NCI-H146 treated with DMSO at 0.1 percent for 48 hours (cell line): ENCODE results near the gene TAS2R19.
"Not testable (repeated sequence)": the region's sequence is repeated elsewhere in the genome, so short reads cannot be mapped to it uniquely, and the experiment has no call there.

ENCODE experiments used
- DNase-seq: peaks from one replicate; lab custom pipeline; 2025; ENCODE audit not compliant: unreplicated experiment; lab: John Stamatoyannopoulos, UW

TAS2R19 gene, protein sequence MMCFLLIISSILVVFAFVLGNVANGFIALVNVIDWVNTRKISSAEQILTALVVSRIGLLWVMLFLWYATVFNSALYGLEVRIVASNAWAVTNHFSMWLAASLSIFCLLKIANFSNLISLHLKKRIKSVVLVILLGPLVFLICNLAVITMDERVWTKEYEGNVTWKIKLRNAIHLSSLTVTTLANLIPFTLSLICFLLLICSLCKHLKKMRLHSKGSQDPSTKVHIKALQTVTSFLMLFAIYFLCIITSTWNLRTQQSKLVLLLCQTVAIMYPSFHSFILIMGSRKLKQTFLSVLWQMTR

DNA sequence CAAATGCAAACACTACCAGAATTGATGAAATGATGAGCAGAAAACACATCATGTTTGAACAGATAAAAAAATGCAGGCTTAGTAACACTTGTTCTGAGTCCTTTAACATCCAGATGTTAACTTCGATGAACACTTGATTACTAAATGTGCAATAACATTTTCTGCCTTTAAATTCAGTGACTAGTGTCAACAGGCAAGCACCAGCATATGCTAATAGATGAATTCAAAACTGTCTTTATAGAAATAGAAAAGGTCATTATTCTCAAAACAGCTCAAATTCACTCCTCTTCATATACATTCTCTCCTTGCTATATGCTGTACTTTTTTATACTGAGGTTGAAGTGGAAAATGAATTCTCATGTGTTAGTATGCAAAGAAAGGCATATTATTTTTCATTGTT lies at the start of gene TAS2R19:
TSS of gene TAS2R19 (minus strand) at position 101 of the 400 bp plus-strand sequence. CDS start at position 52, 49 bp downstream.
- DNase-seq, result no peak

DNA sequence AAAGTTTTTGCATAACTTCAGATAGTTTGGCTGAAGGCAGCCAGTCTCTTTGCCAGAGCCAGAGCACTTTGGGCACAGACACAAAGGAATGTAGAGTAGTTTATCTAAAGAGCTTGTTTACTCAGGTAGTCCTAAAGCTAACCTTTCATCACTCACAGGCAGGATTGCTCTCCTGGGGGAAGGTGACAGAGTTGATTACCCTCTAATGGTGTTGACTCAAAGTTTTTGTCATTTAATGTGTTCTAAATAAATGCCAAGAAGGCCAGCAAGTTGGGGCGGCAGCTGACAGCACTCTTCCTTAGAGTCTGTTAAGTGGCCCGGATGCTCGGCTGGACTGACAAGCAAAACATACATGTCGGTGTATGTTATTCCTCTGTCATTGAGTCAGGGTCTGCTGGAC lies 49.0 kb upstream of the TAS2R19 start:
- DNase-seq, result no peak

DNA sequence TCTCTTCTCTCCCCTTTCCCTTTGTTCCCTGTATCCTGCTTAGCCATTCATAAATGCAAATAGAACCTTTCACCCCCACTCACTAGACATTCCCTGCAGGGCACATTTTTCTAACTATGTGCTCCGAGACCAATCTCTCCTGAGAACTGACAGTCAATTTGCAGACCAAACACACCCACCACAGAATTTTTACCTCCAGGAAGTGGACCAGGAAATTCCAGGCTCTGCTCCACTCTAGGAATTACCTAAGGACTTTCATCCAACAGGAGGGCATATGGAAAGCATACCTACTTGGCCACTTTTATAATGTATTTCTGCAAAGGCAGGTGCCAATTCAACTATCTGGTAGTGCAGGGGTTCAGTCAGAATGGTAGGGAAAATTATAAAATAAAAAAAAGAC lies 48.6 kb upstream of the TAS2R19 start:
- no peak for DNase-seq

DNA sequence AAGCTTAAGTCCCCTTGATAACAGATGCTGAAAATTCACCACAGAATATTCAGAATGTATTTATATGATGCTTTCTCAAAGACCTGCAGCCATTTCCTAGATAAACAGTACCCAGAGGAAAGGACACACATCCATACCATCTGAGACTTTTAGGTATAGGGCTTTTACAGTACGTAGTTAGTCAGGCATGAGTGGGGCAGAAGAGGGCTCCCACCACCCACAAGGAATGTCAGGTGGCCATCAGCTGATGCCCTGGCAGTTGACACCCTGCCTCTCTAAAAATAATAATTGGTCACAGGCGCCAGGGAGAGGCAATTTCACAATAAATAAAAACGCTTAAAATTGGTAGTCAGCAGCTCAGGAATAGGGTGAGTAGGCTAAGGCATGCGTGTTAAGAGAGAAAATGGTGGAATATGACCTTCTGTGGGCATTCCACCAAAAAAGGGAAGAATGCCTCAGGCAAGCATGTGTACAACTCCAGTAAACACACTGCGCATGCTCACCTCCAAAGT lies 47.5 kb upstream of the TAS2R19 start:
- no peak for DNase-seq

DNA sequence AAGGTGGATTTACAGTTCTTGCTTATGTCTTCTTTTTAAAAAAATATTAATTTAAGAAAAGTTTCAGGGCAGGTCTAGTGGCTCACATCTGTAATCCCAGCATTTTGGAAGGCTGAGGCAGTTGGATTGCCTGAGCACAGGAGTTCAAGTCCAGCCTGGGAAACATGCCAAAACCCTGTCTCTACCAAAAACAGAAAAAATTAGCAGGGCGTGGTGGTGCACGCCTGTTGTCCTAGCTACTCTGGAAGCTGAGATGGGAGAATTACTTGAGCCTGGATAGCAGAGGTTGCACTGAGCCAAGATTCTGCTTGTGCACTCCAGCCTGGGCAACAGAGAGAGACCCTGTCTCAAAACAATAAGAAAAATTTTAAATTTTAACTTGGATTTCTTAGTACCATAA lies 45.1 kb upstream of the TAS2R19 start:
- DNase-seq, result no peak

- DNase-seq, result not testable (repeated sequence)
Measured at GRCh38 chr12:11062194-11062593, 39.8 kb upstream of the TAS2R19 start, which contains the start of gene TAS2R46. TSS of gene TAS2R46 (minus strand) at chr12:11062294. CDS start at chr12:11062294, 0 bp downstream.

GRCh38 chr12:11059784-11060183 lies 37.4 kb upstream of the TAS2R19 start:
- DNase-seq, result no peak

- no peak for DNase-seq
Measured at GRCh38 chr12:11059041-11059440, 36.6 kb upstream of the TAS2R19 start.

- no peak for DNase-seq
Measured at GRCh38 chr12:11055306-11055705, 32.9 kb upstream of the TAS2R19 start.

DNA sequence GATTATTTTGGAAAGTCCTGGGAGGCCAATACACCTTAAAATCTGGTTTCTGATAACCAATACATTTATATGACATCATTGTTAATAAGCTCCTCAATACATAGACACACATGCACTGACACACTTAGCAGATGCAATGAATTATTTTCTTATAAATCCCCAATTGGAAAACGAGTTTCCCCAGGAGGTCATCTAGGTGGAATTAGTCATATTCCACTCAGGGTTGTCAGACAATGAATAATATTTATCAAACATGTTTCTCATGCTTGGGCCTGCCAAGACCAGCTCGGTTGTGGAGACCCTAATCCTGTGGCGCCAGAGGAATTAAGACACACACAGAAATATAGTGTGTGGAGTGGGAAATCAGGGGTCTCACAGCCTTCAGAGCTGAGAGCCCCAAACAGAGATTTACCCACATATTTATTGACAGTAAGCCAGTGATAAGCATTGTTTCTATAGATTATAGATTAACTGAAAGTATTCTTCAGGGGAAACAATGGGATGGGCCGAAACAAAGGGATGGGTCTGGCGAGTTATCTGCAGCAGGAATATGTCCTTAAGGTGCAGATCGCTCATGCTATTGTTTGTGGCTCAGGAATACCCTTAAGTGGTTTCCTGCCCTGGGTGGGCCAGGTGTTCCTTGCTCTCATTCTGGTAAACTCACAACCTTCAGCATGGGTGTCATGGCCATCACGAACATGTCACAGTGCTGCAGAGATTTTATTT lies 27.5 kb upstream of the TAS2R19 start:
- not testable (repeated sequence) for DNase-seq

DNA sequence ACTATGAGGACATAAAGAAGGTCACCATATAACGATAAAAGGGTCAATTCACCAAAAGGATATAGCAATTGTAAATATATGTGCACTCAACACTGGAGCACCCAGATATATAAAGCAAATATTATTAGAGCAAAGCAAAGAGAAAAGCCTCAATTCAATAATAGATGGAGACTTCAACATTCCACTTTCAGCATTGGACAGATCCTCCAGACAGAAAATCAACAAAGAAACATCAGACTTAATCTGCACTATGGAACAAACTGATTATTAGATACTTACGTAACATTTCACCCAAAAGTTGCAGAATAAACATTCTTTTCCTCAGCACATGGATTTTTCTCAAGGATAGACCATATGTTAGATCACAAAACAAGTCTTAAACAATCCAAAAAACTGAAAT lies 18.9 kb upstream of the TAS2R19 start:
- DNase-seq, result not testable (repeated sequence)

DNA sequence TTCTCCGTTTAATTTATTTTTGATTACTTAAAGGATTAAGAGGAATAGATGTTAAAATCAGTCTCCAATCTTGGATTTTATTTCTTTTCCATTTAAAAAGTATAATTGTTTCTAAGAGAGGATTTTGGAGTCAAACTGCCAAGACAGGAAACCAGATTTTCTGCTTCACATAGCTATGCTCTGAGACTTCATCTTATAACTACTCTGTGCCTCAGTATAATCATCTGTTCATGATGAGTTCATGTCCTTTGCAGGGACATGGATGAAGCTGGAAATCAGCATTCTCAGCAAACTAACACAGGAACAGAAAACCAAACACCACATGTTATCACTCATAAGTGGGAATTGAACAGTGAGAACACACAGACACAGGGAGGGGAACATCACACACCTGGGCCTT lies 17.7 kb upstream of the TAS2R19 start:
- no peak for DNase-seq

DNA sequence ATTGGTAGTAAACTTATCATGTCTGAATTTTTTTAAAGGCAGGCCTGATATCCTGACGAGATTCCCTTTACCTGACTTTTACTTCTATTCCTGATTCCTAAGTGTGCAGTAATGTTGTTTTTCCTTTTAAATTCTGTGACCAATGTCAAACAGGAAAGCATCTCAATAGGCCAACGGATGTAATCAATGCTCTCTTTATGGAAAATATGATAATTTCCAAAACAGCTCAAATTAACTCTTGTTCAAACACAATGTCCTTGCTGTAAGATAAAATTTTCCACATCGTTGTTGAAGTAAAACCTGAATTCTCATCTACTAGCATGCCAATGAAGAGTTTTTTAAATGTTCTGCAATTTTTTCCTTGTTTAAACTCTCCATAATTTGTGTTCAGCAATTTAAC lies 16.8 kb upstream of the TAS2R19 start:
- no peak for DNase-seq

- DNase-seq, result not testable (repeated sequence)
Measured at GRCh38 chr12:11033959-11034358, 11.5 kb upstream of the TAS2R19 start.

- no peak for DNase-seq
Measured at GRCh38 chr12:11031307-11031706, 8.9 kb upstream of the TAS2R19 start, which contains the start of gene TAS2R31. TSS of gene TAS2R31 (minus strand) at chr12:11031407. CDS start at chr12:11031335, 72 bp downstream.

DNA sequence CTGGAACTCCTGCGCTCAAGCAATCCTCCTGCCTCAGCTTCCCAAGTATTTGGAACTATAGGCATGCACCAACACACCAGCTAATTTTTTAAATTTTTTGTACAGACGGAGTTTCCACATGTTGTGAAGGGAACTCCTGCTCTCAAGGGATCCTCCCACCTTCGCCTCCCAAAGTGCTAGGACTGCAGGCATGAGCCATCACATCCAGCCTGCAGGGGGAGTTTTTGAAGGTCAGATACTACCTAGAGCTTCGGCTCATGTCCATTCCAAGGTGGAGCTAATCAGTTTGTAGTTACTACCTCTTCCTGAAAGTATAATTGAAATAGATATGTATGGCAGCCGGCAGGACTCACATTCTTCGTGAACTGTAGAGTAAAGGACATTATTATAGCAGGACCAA lies 3.7 kb upstream of the TAS2R19 start:
- no peak for DNase-seq

- no peak for DNase-seq
Measured at GRCh38 chr12:11023387-11023786, 967 bp upstream of the TAS2R19 start.

GRCh38 chr12:11016937-11017336 lies 5.5 kb downstream of the TAS2R19 start:
- no peak for DNase-seq

DNA sequence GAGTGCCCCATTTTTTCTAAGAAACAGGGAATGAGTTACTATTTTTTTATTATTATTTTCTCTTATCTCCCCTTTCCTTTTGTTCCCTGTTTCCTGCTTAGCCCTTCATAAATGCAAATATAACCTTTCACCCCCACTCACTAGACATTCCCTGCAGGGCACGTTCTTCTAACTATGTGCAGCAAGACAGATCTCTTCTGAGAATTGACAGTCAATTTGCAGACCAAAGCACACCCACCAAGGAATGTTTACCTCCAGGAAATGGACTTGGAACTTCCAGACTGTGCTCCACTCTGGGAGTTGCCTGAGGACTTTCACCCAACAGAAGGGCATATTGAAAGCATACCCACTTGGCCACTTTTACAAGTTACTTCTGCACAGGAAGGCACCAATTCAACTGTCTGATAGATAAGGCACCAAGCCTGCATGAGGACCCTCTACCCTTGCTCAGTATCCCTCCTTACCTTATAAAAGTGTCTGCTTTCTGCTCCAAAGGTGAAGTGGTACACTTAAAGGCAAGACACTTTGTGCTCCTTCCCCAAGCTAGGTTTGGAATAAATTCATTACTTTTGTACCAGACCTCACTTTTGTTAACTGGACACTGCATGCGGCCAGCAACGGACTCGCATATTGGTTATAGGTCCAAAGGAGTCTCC lies 6.5 kb downstream of the TAS2R19 start:
- no peak for DNase-seq

GRCh38 chr12:11014234-11014633 lies 8.2 kb downstream of the TAS2R19 start:
- DNase-seq, result no peak

DNA sequence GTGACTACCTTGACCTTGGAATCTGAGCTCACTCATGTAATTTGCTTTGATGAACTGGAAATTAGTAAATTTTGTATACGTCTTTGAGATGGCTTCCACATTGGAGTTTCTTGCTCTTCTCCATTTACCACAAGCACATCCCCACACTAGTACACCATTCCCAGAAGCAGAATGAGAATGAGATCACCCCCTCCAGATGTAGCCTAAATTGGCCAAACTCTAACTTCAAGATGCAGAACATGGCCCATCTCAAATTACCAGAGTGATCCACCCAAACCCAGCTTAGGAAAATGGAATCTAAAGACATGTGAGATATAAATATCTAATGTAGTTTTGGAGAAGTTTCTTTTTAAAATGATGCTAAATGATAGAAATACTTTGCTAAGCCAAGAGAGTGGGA lies 14.8 kb downstream of the TAS2R19 start:
- DNase-seq, result no peak

- no peak for DNase-seq
Measured at GRCh38 chr12:10998204-10998603, 24.2 kb downstream of the TAS2R19 start, which contains the start of gene TAS2R20. TSS of gene TAS2R20 (minus strand) at chr12:10998304. CDS start at chr12:10997875, 429 bp downstream.
